A549 (cell line): Measurements from ENCODE around the gene HSPA4. TPM values are rescaled to one million over a fixed set of nuclear protein-coding genes. Genes with fewer than 3 reads are reported as not detected.

Experiments used
- ATAC-seq, 2 experiments: fragments of 200-7000 bp in 1 of 2; fragments of >200 bp in 1 of 2; cut with Nextera tagmentation in 1 of 2; cut with Tn5 transposase in 1 of 2; 3 replicates each; pipeline versions ENCODE4 v1.8.0 to v1.9.1; 2018 to 2020; ENCODE audit warnings: mild to moderate bottlenecking in 1 of 2, moderate library complexity in 1 of 2
- CTCF ChIA-PET: fragments of 300-600 bp; sonication (Branson Sonifier 250); formaldehyde crosslinking; extraction: SDS; loops from one replicate; lab custom pipeline; 2021; ENCODE audit warnings: antibody characterized with exemption, inconsistent platforms; lab: Yijun Ruan, JAX
- POLR2A ChIA-PET: fragments of 350-600 bp; formaldehyde crosslinking; extraction: SDS; loops from one replicate; lab custom pipeline; 2021; ENCODE audit warnings: antibody characterized with exemption, inconsistent platforms; lab: Yijun Ruan, JAX
- DNase-seq, 2 experiments: peaks; one replicate each; pipeline versions ENCODE4 v3.0.0 to v3.0.0-alpha.2; 2011 to 2016; ENCODE audit warnings: low read depth in 1 of 2, low spot score in 1 of 2
- FAIRE-seq: peaks from 2 replicates; lab custom pipeline; 2011; peaks lifted over from hg19 to GRCh38; lab: Jason Lieb, UNC
- H3K27ac ChIP-seq, 2 experiments: fragments of >200 bp; sonication (Bioruptor Twin); formaldehyde crosslinking; 3 replicates each; pipeline ENCODE4 v1.5.1; 2016 to 2017
- H3K4me1 ChIP-seq: fragments of >200 bp; sonication (Bioruptor Twin); formaldehyde crosslinking; 3 replicates; pipeline ENCODE4 v1.6.1; 2016
- H3K4me2 ChIP-seq: fragments of >200 bp; sonication (Bioruptor Twin); formaldehyde crosslinking; 3 replicates; pipeline ENCODE4 v1.6.1; 2016
- H3K4me3 ChIP-seq: fragments of >200 bp; sonication (Bioruptor Twin); formaldehyde crosslinking; 3 replicates; pipeline ENCODE4 v1.5.1; 2016
- H3K9me3 ChIP-seq: fragments of >200 bp; sonication (Bioruptor Twin); formaldehyde crosslinking; 3 replicates; pipeline ENCODE4 v1.6.1; 2016
- CBX2 ChIP-seq: fragments of 200-600 bp; sonication (generic); IDR thresholded peaks from 2 replicates; pipeline ENCODE4 v1.6.1; 2016; ENCODE audit warnings: low read depth, mild to moderate bottlenecking, borderline replicate concordance
- CEBPB ChIP-seq, 2 experiments: fragments of >200 bp in 1 of 2; sonication (Bioruptor Twin) in 1 of 2; formaldehyde crosslinking in 1 of 2; IDR thresholded peaks; 2 replicates each; pipeline ENCODE4 v1.6.1; 2012 to 2016
- CHD2 ChIP-seq: fragments of 150-350 bp; IDR thresholded peaks from 2 replicates; pipeline ENCODE4 v1.6.1; 2014; ENCODE audit warnings: low read length; ENCODE audit not compliant: partially characterized antibody
- CTCF ChIP-seq: fragments of >200 bp; sonication (Bioruptor Twin); formaldehyde crosslinking; IDR thresholded peaks from 3 replicates; pipeline ENCODE4 v1.5.1; 2016
- E2F6 ChIP-seq: IDR thresholded peaks from 2 replicates; pipeline ENCODE4 v1.6.1; 2012; ENCODE audit warnings: low read depth, borderline replicate concordance
- EHMT2 ChIP-seq: fragments of 200-600 bp; sonication (generic); IDR thresholded peaks from 2 replicates; pipeline ENCODE4 v1.6.1; 2016; ENCODE audit warnings: antibody characterized with exemption, low read depth, mild to moderate bottlenecking, moderate library complexity
- ELK1 ChIP-seq: fragments of 150-350 bp; IDR thresholded peaks from 2 replicates; pipeline ENCODE4 v1.6.1; 2014; ENCODE audit warnings: low read depth, mild to moderate bottlenecking, low read length
- ESRRA ChIP-seq: fragments of 150-350 bp; IDR thresholded peaks from 2 replicates; pipeline ENCODE4 v1.6.1; 2014; ENCODE audit warnings: mild to moderate bottlenecking, low read length, borderline replicate concordance
- FOSB ChIP-seq: fragments of 250-450 bp; sonication (Bioruptor Pico); IDR thresholded peaks from 2 replicates; pipeline ENCODE4 v1.5.0; 2020; ENCODE audit warnings: mild to moderate bottlenecking, moderate library complexity
- FOXS1 ChIP-seq: fragments of 250-450 bp; sonication (Bioruptor Pico); IDR thresholded peaks from 2 replicates; pipeline ENCODE4 v1.5.0; 2020; ENCODE audit warnings: mild to moderate bottlenecking, moderate library complexity
- GATA3 ChIP-seq: IDR thresholded peaks from 2 replicates; pipeline ENCODE4 v1.6.1; 2012; ENCODE audit warnings: borderline replicate concordance
- HOXA7 ChIP-seq: fragments of 250-450 bp; sonication (Bioruptor Pico); IDR thresholded peaks from 2 replicates; pipeline ENCODE4 v1.5.0; 2020; ENCODE audit warnings: mild to moderate bottlenecking, moderate library complexity
- JUN ChIP-seq, 2 experiments: fragments of >200 bp; sonication (Bioruptor Twin); formaldehyde crosslinking; IDR thresholded peaks; 2 replicates in 1 of 2; 3 replicates in 1 of 2; pipeline ENCODE4 v1.6.1; 2016 to 2017
- KDM5A ChIP-seq: fragments of 200-600 bp; sonication (generic); IDR thresholded peaks from 2 replicates; pipeline ENCODE4 v1.6.1; 2016; ENCODE audit warnings: antibody characterized with exemption, mild to moderate bottlenecking
- MAX ChIP-seq: IDR thresholded peaks from 2 replicates; pipeline ENCODE4 v1.6.1; 2012
- MAZ ChIP-seq: fragments of 150-350 bp; IDR thresholded peaks from 2 replicates; pipeline ENCODE4 v1.6.1; 2014; ENCODE audit warnings: antibody characterized with exemption, low read depth, low read length, borderline replicate concordance
- NPAS2 ChIP-seq: fragments of 250-450 bp; sonication (Bioruptor Pico); IDR thresholded peaks from 2 replicates; pipeline ENCODE4 v1.8.0; 2022; ENCODE audit warnings: mild to moderate bottlenecking, moderate library complexity, borderline replicate concordance
- PHF8 ChIP-seq: fragments of 200-600 bp; sonication (generic); IDR thresholded peaks from 2 replicates; pipeline ENCODE4 v1.6.1; 2016; ENCODE audit warnings: low read depth, mild to moderate bottlenecking, antibody characterized with exemption, moderate library complexity, borderline replicate concordance
- POLR2A ChIP-seq: IDR thresholded peaks from 2 replicates; pipeline ENCODE4 v1.6.1; 2012; ENCODE audit warnings: mild to moderate bottlenecking, low read length
- RARB ChIP-seq: fragments of 250-450 bp; sonication (Bioruptor Pico); IDR thresholded peaks from 2 replicates; pipeline ENCODE4 v1.8.0; 2021; ENCODE audit warnings: mild to moderate bottlenecking, moderate library complexity
- RCOR1 ChIP-seq: fragments of 150-350 bp; IDR thresholded peaks from 2 replicates; pipeline ENCODE4 v1.6.1; 2014; ENCODE audit warnings: antibody characterized with exemption, low read length, low read depth
- REST ChIP-seq: fragments of 200-600 bp; sonication (generic); IDR thresholded peaks from 2 replicates; pipeline ENCODE4 v1.6.1; 2016; ENCODE audit warnings: antibody characterized with exemption, mild to moderate bottlenecking, moderate library complexity
- RFX5 ChIP-seq: fragments of 450-650 bp; IDR thresholded peaks from 2 replicates; pipeline ENCODE4 v1.7.1; 2014; ENCODE audit warnings: antibody characterized with exemption, mild to moderate bottlenecking, moderate library complexity
- TFCP2L1 ChIP-seq: fragments of 250-450 bp; sonication (Bioruptor Pico); IDR thresholded peaks from 2 replicates; pipeline ENCODE4 v1.5.0; 2021; ENCODE audit warnings: mild to moderate bottlenecking
- WGBS: methylation state at CpG from one replicate; pipeline ENCODE4 v1.1.6; 2017; ENCODE audit errors: missing lambda C conversion rate; 5-methylcytosine and 5-hydroxymethylcytosine counted together
- polyA minus RNA-seq: library from RNA; depleted of rRNA, polyadenylated mRNA; stranded (reverse); fragments of >200 nt; gene quantifications from 2 replicates; pipeline ENCODE4 v1.2.3, GENCODE V29; 2011; rRNA and poly(A)+ RNA removed
- polyA plus RNA-seq, 4 experiments: library from polyadenylated mRNA; depleted of rRNA in 3 of 4; stranded (reverse); fragments of >200 nt; fragmentation: RNase III in 1 of 4; extraction: RNeasy Plus Mini Kit Qiagen cat#74134 plus additional on column Dnase treatment in 1 of 4; gene quantifications; 2 replicates in 3 of 4; 3 replicates in 1 of 4; pipeline ENCODE4 v1.2.3, GENCODE V29; 2011 to 2017

The HSPA4 gene
- 110 and 166 TPM in 2 replicates for polyA plus RNA-seq (2011; rRNA removed)
- 20.7 and 23.4 TPM in 2 replicates for polyA plus RNA-seq (2012; cell fraction: cytosol; rRNA removed)
- polyA plus RNA-seq (2012; cell fraction: nucleus; rRNA removed): 15.8 and 18.8 TPM in 2 replicates
- 160 to 168 TPM (median 166 TPM) in 3 replicates for polyA plus RNA-seq (2017; fragmentation: RNase III; extraction: RNeasy Plus Mini Kit Qiagen cat#74134 plus additional on column Dnase treatment)
- polyA minus RNA-seq: 44.0 and 48.7 TPM in 2 replicates

GRCh38 chr5:133051542-133052316, at the start of gene HSPA4:
Gene HSPA4 (plus strand): TSS chr5:133052013. CDS start chr5:133052251, 238 bp downstream.
- DNase-seq: peak; percentile 97 to 99
- Histone ChIP-seq H3K9me3 (no peaks in the 10 kb centered on the region), H3K4me3 (peak within 1 kb of the TSS; percentile 95), H3K27ac (peak within 1 kb of the TSS; percentile 95), H3K4me2 (peak within 1 kb of the TSS; percentile 98), H3K4me1 (peaks cover 54% of the 10 kb centered on the region)
- FAIRE-seq: no peak
- POLR2A ChIA-PET: interaction anchor here (0.6 to 3.1 kb wide), 18 partner anchors 8 to 185 kb away, joined by 3 to 39 read pairs (median 4); partner anchors contain the start of genes AFF4, GDF9 and UQCRQ
- CTCF ChIA-PET: interaction anchor here (1.7 kb wide), 2 partner anchors 14 to 18 kb away, joined by 4 to 5 read pairs; no protein-coding TSS in a partner anchor
- peak; percentile 80; the same call in 1 of the 2 replicates for TF ChIP-seq PHF8
- TF ChIP-seq GATA3: peak; percentile 73
- no peak for TF ChIP-seq ELK1
- TF ChIP-seq FOSB (CRISPR knock-in tag): no peak
- TF ChIP-seq EHMT2: no peak
- no peak for TF ChIP-seq RARB (CRISPR knock-in tag)
- 0 out of 2 replicates have a peak, but pooled peaks have one; percentile 46 for TF ChIP-seq KDM5A
- peak; percentile 58 to 89; a peak in 4 of 5 replicates for TF ChIP-seq JUN (IDR thresholded peaks at IDR 0.05)
- TF ChIP-seq NPAS2: no peak
- peak; percentile 70 for TF ChIP-seq MAX
- no peak for TF ChIP-seq CTCF
- TF ChIP-seq POLR2A: peak; percentile 75
- TF ChIP-seq REST: peak; percentile 95
- TF ChIP-seq HOXA7 (CRISPR knock-in tag): no peak
- TF ChIP-seq FOXS1 (CRISPR knock-in tag): 0 out of 2 replicates have a peak, but pooled peaks have one; percentile 17
- TF ChIP-seq RCOR1: no peak
- TF ChIP-seq RFX5: no peak
- TF ChIP-seq MAZ: no peak
- TF ChIP-seq TFCP2L1: no peak
- TF ChIP-seq CHD2: peak; percentile 98
- TF ChIP-seq CEBPB (IDR thresholded peaks at IDR 0.05): no peak
- no peak for TF ChIP-seq ESRRA
- TF ChIP-seq CBX2: no peak
- peak; percentile 50; the same call in 1 of the 2 replicates for TF ChIP-seq E2F6
- 1% methylated on average over 29 of the region's 68 CpGs for WGBS
- ATAC-seq: peak; percentile 89 to 93
